GM12891 (cell line): Measurements from ENCODE around the gene LIMK1.
"Not testable (repeated sequence)": the region's sequence is repeated elsewhere in the genome, so short reads cannot be mapped to it uniquely, and the experiment has no call there.

Experiments used
- POLR2A ChIP-seq: IDR thresholded peaks from 2 replicates; pipeline ENCODE4 v1.6.1; 2011; ENCODE audit warnings: low read depth, low read length, control low read depth
- POLR2AphosphoS5 ChIP-seq: IDR thresholded peaks from 2 replicates; pipeline ENCODE4 v1.6.1; 2011; ENCODE audit warnings: low read depth, low read length, control low read depth

GRCh38 chr7:74046581-74046980 is 37.0 kb upstream of the LIMK1 start:
- TF ChIP-seq POLR2A, POLR2AphosphoS5: not testable (repeated sequence)
